Mesendoderm (in vitro differentiated cells): Measurements from ENCODE around the gene SLC16A2.

Experiments
- DNase-seq: peaks from one replicate; pipeline ENCODE4 v3.0.0; 2013
- H2AK5ac ChIP-seq: 2 replicates; pipeline ENCODE4 v1.6.1; 2013; ENCODE audit warnings: low read length, inconsistent platforms
- H2BK120ac ChIP-seq: 2 replicates; pipeline ENCODE4 v1.6.1; 2013; ENCODE audit warnings: low read depth, mild to moderate bottlenecking, low read length, moderate library complexity, mixed read lengths
- H2BK15ac ChIP-seq: replicated peaks from 2 replicates; pipeline ENCODE4 v1.6.1; 2013; ENCODE audit warnings: low read depth, mild to moderate bottlenecking, moderate library complexity
- H2BK5ac ChIP-seq: 2 replicates; pipeline ENCODE4 v1.6.1; 2013; ENCODE audit warnings: low read length, inconsistent platforms
- H3K18ac ChIP-seq: 2 replicates; pipeline ENCODE4 v1.6.1; 2013; ENCODE audit warnings: mild to moderate bottlenecking, low read length, mixed read lengths
- H3K23ac ChIP-seq: one replicate; pipeline ENCODE4 v1.6.1; 2013; ENCODE audit warnings: low read length
- H3K27ac ChIP-seq: 2 replicates; pipeline ENCODE4 v1.5.1; 2013; ENCODE audit warnings: low read depth, mild to moderate bottlenecking, inconsistent platforms, low read length, moderate library complexity
- H3K27me3 ChIP-seq: 2 replicates; pipeline ENCODE4 v1.6.1; 2013; ENCODE audit warnings: low read length, control low read depth, mild to moderate bottlenecking, inconsistent platforms; ENCODE audit not compliant: insufficient read depth, poor library complexity
- H3K36me3 ChIP-seq: 2 replicates; pipeline ENCODE4 v1.6.1; 2013; ENCODE audit warnings: low read length, inconsistent platforms; ENCODE audit not compliant: control insufficient read depth, insufficient read depth
- H3K4ac ChIP-seq: one replicate; pipeline ENCODE4 v1.6.1; 2013; ENCODE audit warnings: low read depth, mild to moderate bottlenecking, low read length, moderate library complexity
- H3K4me1 ChIP-seq: 2 replicates; pipeline ENCODE4 v1.6.1; 2013; ENCODE audit warnings: low read depth, low read length, inconsistent platforms; ENCODE audit not compliant: control insufficient read depth
- H3K4me2 ChIP-seq: 2 replicates; pipeline ENCODE4 v1.6.1; 2013; ENCODE audit warnings: low read length
- H3K4me3 ChIP-seq: 2 replicates; pipeline ENCODE4 v1.5.1; 2013; ENCODE audit warnings: mild to moderate bottlenecking, low read length
- H3K56ac ChIP-seq: one replicate; pipeline ENCODE4 v1.6.1; 2013; ENCODE audit warnings: low read length
- H3K79me1 ChIP-seq: 2 replicates; pipeline ENCODE4 v1.6.1; 2013; ENCODE audit warnings: low read length, inconsistent platforms
- H3K79me2 ChIP-seq: 2 replicates; pipeline ENCODE4 v1.6.1; 2013; ENCODE audit warnings: mild to moderate bottlenecking, low read length; ENCODE audit not compliant: control insufficient read depth, insufficient read depth
- H3K9ac ChIP-seq: 2 replicates; pipeline ENCODE4 v1.6.1; 2013; ENCODE audit warnings: low read length, inconsistent platforms
- H4K5ac ChIP-seq: one replicate; pipeline ENCODE4 v1.6.1; 2013; ENCODE audit warnings: low read length
- H4K8ac ChIP-seq: one replicate; pipeline ENCODE4 v1.6.1; 2013; ENCODE audit warnings: low read depth, mild to moderate bottlenecking, control low read depth, low read length, moderate library complexity
- WGBS: extraction: QIAGEN DNeasy Blood & Tissue Kit; methylation state at CpG from one replicate; pipeline ENCODE4 v1.1.7; 2013; ENCODE audit warnings: low lambda C conversion rate, missing lambda C conversion rate; ENCODE audit not compliant: insufficient coverage; ENCODE audit errors: extremely low coverage; 5-methylcytosine and 5-hydroxymethylcytosine counted together

Gene SLC16A2

DNA sequence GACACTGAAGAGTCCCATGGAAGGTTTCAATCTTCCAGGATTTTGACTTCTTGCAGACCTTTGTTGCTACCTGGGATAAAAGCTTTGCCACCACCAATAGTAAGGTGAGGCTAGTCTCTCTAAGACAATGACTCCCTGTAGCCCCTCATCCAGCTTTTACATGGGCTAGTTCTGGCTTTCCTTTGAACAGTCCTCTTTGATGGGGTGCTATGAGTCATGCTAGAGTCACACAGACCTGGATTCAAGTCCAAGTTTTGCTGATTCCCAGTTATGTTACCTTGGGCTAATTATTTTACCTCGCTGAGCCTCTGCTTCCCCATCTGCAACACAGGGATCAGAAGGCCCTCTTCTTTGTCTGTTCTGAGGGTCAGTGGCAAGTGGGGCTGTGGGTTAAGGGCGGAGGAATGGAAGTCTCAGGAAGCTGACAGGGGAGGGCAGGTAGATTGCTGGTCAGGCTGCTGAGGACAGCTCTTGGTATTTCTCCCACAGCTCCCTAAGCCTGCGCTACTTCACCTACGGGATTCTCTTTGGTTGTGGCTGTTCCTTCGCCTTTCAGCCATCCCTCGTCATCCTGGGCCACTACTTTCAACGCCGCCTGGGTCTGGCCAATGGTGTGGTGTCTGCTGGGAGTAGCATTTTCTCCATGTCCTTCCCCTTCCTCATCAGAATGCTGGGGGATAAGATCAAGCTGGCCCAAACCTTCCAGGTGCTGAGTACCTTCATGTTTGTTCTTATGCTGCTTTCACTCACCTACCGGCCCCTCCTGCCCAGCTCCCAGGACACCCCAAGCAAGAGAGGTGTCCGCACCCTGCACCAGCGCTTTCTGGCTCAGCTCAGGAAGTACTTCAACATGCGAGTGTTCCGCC lies 102.8 kb downstream of the SLC16A2 start:
- H2BK120ac ChIP-seq: no peak overlapping the region
- no peak overlapping the region for H3K23ac ChIP-seq
- H3K4me3 ChIP-seq: no peak overlapping the region
- no peak overlapping the region for H2AK5ac ChIP-seq
- no peaks in the 10 kb centered on the region for H3K36me3 ChIP-seq
- no peak overlapping the region for H2BK15ac ChIP-seq
- H3K79me1 ChIP-seq: no peaks in the 10 kb centered on the region
- H3K4me2 ChIP-seq: no peak overlapping the region
- no peaks in the 10 kb centered on the region for H3K79me2 ChIP-seq
- H3K18ac ChIP-seq: no peak overlapping the region
- H3K9ac ChIP-seq: no peak overlapping the region
- H3K27me3 ChIP-seq: no peaks in the 10 kb centered on the region
- no peaks in the 10 kb centered on the region for H3K4me1 ChIP-seq
- no peak overlapping the region for H4K5ac ChIP-seq
- no peak overlapping the region for H2BK5ac ChIP-seq
- no peak overlapping the region for H3K27ac ChIP-seq
- DNase-seq: no peak
- no CpG with 5 or more reads among the region's 13 CpGs for WGBS
- H3K4ac ChIP-seq: no peak overlapping the region
- no peak overlapping the region for H3K56ac ChIP-seq
- no peak overlapping the region for H4K8ac ChIP-seq

DNA sequence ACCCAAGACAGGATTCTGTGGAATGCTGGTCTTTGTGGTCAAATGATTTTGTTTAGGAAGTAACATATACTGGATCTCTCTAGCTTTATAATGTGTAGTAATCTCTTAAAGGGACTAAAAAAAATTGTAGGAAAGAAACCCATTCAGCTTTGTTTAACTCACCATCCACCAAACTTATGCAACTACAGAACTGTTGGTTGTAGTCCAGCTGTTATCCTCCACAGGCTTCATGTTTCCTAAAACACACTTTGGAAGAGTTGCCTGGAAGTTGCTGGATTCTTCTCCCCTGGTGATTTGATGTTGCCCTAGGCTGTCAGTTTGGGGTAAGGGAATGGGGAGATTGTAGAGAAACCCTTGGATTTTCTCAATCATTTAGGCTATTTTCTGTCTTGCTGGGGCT lies 103.8 kb downstream of the SLC16A2 start:
- Histone ChIP-seq H3K27me3 (no peaks in the 10 kb centered on the region), H2AK5ac (no peak overlapping the region), H3K23ac (no peak overlapping the region), H3K27ac (no peak overlapping the region), H3K79me1 (no peaks in the 10 kb centered on the region), H2BK5ac (no peak overlapping the region), H3K36me3 (no peaks in the 10 kb centered on the region), H3K4ac (no peak overlapping the region), H2BK120ac (no peak overlapping the region), H2BK15ac (no peak overlapping the region), H4K8ac (no peak overlapping the region), H3K4me1 (no peaks in the 10 kb centered on the region), H3K18ac (no peak overlapping the region), H3K4me3 (no peak overlapping the region), H3K4me2 (no peak overlapping the region), H3K9ac (no peak overlapping the region), H4K5ac (no peak overlapping the region), H3K56ac (no peak overlapping the region), H3K79me2 (no peaks in the 10 kb centered on the region)
- DNase-seq: no peak

DNA sequence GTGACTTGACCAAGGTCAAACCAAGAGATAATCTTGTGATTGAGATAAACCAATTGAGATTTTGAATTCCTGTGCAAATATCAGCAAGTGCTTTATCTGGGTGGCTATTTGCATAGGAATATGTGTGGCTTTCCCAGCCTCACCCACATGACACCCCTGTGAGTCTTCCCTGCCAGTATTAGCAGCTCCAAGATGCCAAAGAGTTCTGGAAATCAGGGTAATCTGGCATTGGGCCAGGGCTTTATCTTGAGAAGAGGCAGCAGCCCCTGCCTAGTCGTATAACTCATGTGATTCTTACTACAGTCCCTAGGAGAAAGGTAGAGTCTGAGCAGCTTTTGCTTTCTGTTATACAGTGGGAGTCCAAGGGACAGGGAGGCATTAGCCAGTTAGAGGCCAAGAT lies 105.5 kb downstream of the SLC16A2 start:
- Histone ChIP-seq H3K18ac (no peak overlapping the region), H3K4me1 (no peaks in the 10 kb centered on the region), H3K23ac (no peak overlapping the region), H3K79me1 (no peaks in the 10 kb centered on the region), H3K27ac (no peak overlapping the region), H2AK5ac (no peak overlapping the region), H4K8ac (no peak overlapping the region), H3K4me3 (no peak overlapping the region), H3K4ac (no peak overlapping the region), H2BK15ac (no peak overlapping the region), H4K5ac (no peak overlapping the region), H3K4me2 (no peak overlapping the region), H3K27me3 (no peaks in the 10 kb centered on the region), H3K79me2 (no peaks in the 10 kb centered on the region), H2BK120ac (no peak overlapping the region), H2BK5ac (no peak overlapping the region), H3K36me3 (no peaks in the 10 kb centered on the region), H3K56ac (no peak overlapping the region), H3K9ac (no peak overlapping the region)
- no peak for DNase-seq
- no CpG with 5 or more reads among the region's 1 CpG for WGBS

DNA sequence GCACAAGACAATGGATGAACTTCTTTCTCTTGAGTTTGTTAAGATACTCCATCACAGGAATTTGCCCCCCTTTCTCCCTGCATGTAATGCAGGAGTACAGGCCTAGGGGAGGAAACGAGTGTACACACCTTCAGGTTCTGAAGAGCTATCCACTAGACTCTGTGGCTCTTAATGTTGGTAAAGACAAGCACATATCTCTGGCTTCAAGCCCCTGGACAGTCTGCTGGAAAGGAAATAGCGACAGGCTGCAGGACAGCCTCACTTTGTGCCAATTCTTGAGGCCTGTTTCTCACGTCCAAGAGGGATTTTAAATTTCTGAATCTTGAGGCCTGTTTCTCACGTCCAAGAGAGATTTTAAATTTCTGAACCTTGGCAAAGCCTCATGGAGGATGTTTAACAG lies 106.1 kb downstream of the SLC16A2 start:
- WGBS: no CpG with 5 or more reads among the region's 4 CpGs

DNA sequence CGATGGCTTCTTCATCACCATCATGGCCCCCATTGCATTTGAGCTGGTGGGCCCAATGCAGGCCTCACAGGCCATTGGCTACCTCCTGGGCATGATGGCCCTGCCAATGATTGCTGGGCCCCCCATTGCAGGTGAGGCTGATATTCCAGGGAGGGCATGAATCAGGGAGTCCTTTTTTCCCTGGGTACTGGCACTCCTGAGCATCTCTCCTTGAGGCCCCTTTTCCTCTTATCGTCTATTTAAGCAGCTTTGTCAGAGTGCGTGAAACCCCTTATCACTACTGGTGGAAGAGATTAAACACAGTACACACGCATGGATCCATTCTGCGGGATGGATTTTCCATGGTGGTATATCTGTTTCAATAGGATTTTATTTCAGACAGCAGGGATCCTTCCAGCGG lies 108.0 kb downstream of the SLC16A2 start:
- no peak overlapping the region for H2AK5ac ChIP-seq
- H3K56ac ChIP-seq: no peak overlapping the region
- H3K27ac ChIP-seq: no peak overlapping the region
- no peaks in the 10 kb centered on the region for H3K79me1 ChIP-seq
- H3K18ac ChIP-seq: no peak overlapping the region
- no peak overlapping the region for H3K4ac ChIP-seq
- no peak overlapping the region for H3K23ac ChIP-seq
- no peak overlapping the region for H3K9ac ChIP-seq
- H3K36me3 ChIP-seq: no peaks in the 10 kb centered on the region
- H4K8ac ChIP-seq: no peak overlapping the region
- H3K27me3 ChIP-seq: no peaks in the 10 kb centered on the region
- H3K4me1 ChIP-seq: no peaks in the 10 kb centered on the region
- H2BK120ac ChIP-seq: no peak overlapping the region
- no peaks in the 10 kb centered on the region for H3K79me2 ChIP-seq
- H3K4me3 ChIP-seq: no peak overlapping the region
- WGBS: no CpG with 5 or more reads among the region's 6 CpGs
- DNase-seq: no peak
- H2BK5ac ChIP-seq: no peak overlapping the region
- no peak overlapping the region for H3K4me2 ChIP-seq
- no peak overlapping the region for H2BK15ac ChIP-seq
- no peak overlapping the region for H4K5ac ChIP-seq

More for the DNA sequence above, 106.1 kb downstream of the SLC16A2 start:
- H3K79me1 ChIP-seq: no peaks in the 10 kb centered on the region
- H3K18ac ChIP-seq: no peak overlapping the region
- no peak overlapping the region for H2BK15ac ChIP-seq
- no peak overlapping the region for H2BK120ac ChIP-seq
- no peaks in the 10 kb centered on the region for H3K27me3 ChIP-seq
- H4K8ac ChIP-seq: no peak overlapping the region
- no peak overlapping the region for H3K27ac ChIP-seq
- no peak overlapping the region for H3K56ac ChIP-seq
- no peak overlapping the region for H2BK5ac ChIP-seq
- no peaks in the 10 kb centered on the region for H3K4me1 ChIP-seq
- no peak overlapping the region for H3K4me3 ChIP-seq
- no peak overlapping the region for H3K4ac ChIP-seq
- no peak overlapping the region for H3K4me2 ChIP-seq
- H4K5ac ChIP-seq: no peak overlapping the region
- H2AK5ac ChIP-seq: no peak overlapping the region
- no peaks in the 10 kb centered on the region for H3K36me3 ChIP-seq
- H3K79me2 ChIP-seq: no peaks in the 10 kb centered on the region
- no peak overlapping the region for H3K23ac ChIP-seq
- DNase-seq: no peak
- H3K9ac ChIP-seq: no peak overlapping the region

DNA sequence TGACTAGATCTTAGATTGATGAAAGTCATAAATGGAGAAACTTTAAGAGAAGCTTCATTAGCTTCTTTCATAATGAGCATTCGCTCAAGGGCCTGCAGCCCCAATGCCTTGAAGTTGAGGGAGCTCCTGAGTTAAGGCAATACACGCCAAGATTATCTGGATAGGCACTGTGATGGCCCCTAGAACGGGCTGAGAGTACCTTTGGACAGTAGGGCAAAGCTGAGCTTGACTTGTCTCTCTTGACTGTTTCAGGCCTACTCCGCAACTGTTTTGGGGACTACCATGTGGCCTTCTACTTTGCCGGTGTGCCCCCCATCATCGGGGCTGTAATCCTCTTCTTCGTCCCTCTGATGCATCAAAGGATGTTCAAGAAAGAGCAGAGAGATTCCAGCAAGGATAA lies 109.8 kb downstream of the SLC16A2 start:
- H3K27me3 ChIP-seq: no peaks in the 10 kb centered on the region
- no peak overlapping the region for H2BK5ac ChIP-seq
- no peaks in the 10 kb centered on the region for H3K79me2 ChIP-seq
- WGBS: no CpG with 5 or more reads among the region's 7 CpGs
- H3K23ac ChIP-seq: no peak overlapping the region
- H2AK5ac ChIP-seq: no peak overlapping the region
- no peak overlapping the region for H2BK120ac ChIP-seq
- H3K4me1 ChIP-seq: no peaks in the 10 kb centered on the region
- H3K9ac ChIP-seq: no peak overlapping the region
- no peak for DNase-seq
- H4K5ac ChIP-seq: no peak overlapping the region
- no peak overlapping the region for H3K4me2 ChIP-seq
- no peaks in the 10 kb centered on the region for H3K36me3 ChIP-seq
- no peak overlapping the region for H3K27ac ChIP-seq
- H3K18ac ChIP-seq: no peak overlapping the region
- H4K8ac ChIP-seq: no peak overlapping the region
- no peak overlapping the region for H3K56ac ChIP-seq
- no peaks in the 10 kb centered on the region for H3K79me1 ChIP-seq
- no peak overlapping the region for H3K4me3 ChIP-seq
- no peak overlapping the region for H2BK15ac ChIP-seq
- no peak overlapping the region for H3K4ac ChIP-seq
